Activated CD8-positive, alpha-beta memory T cell treated with anti-CD3 and anti-CD28 coated beads, Interleukin-2, amount 10 ng/mL, durations not matched to agents 7 days and 5 days (primary cell): ENCODE data around the gene IQCC. TPM values are rescaled to one million over a fixed set of nuclear protein-coding genes. Genes with fewer than 3 reads are reported as not detected.
"Not testable (repeated sequence)": the region's sequence is repeated elsewhere in the genome, so short reads cannot be mapped to it uniquely, and the experiment has no call there.

Source experiments
- ATAC-seq: fragments of 150-1000 bp; cut with Tn5 transposase; one replicate; pipeline ENCODE4 v1.10.0; 2021; ENCODE audit warnings: moderate library complexity
- CTCF ChIA-PET: fragments of 350-600 bp; sonication (Branson Sonifier 250); formaldehyde crosslinking; loops from one replicate; lab custom pipeline; 2021; ENCODE audit warnings: antibody characterized with exemption; lab: Charles Lee
- DNase-seq: peaks from one replicate; pipeline ENCODE4 v3.0.0-alpha.2; 2020
- H3K27ac Mint-ChIP-seq: one replicate; pipeline ENCODE4 v1.8.0; 2021; ENCODE audit warnings: mild to moderate bottlenecking, mixed read lengths
- H3K27me3 Mint-ChIP-seq: one replicate; pipeline ENCODE4 v1.8.0; 2021; ENCODE audit warnings: mixed read lengths
- H3K36me3 Mint-ChIP-seq: one replicate; pipeline ENCODE4 v1.8.0; 2021; ENCODE audit warnings: mild to moderate bottlenecking, mixed read lengths
- H3K4me1 Mint-ChIP-seq: one replicate; pipeline ENCODE4 v1.8.0; 2021; ENCODE audit warnings: mixed read lengths
- H3K4me3 Mint-ChIP-seq: one replicate; pipeline ENCODE4 v1.8.0; 2021; ENCODE audit warnings: mild to moderate bottlenecking, moderate library complexity, mixed read lengths
- H3K9me3 Mint-ChIP-seq: one replicate; pipeline ENCODE4 v1.8.0; 2022; ENCODE audit warnings: low read depth, mixed read lengths
- total RNA-seq, 2 experiments: library from RNA; stranded (reverse); gene quantifications; one replicate each; pipeline ENCODE4 v1.2.3, GENCODE V29; 2021

IQCC gene
- 1 to 10 TPM; 5.4 to 7.2 TPM for total RNA-seq

GRCh38 chr1:32205401-32206370 lies at the start of gene IQCC:
Gene IQCC (plus strand): TSS chr1:32205671. CDS start chr1:32205682, 11 bp downstream.
- peak; percentile 89 for DNase-seq
- H3K27ac Mint-ChIP-seq = peak within 1 kb of the TSS; percentile 87
- no peaks in the 10 kb centered on the region for H3K9me3 Mint-ChIP-seq
- H3K27me3 Mint-ChIP-seq = no peaks in the 10 kb centered on the region
- H3K36me3 Mint-ChIP-seq = peaks cover 2% of the 10 kb centered on the region
- ATAC-seq = peak; percentile 82
- peaks cover 32% of the 10 kb centered on the region for H3K4me1 Mint-ChIP-seq
- peak within 1 kb of the TSS; percentile 90 for H3K4me3 Mint-ChIP-seq
- CTCF ChIA-PET = interaction anchor here (0.6 to 4.2 kb wide), 9 partner anchors 9 to 226 kb away, joined by 3 to 39 read pairs (median 4); partner anchors contain the start of genes EIF3I, MARCKSL1 and TMEM234

GRCh38 chr1:32159189-32159588 lies 46.3 kb upstream of the IQCC start:
- ATAC-seq = no peak
- peak overlapping the region; percentile 60 for H3K27ac Mint-ChIP-seq
- DNase-seq = no peak
- no peaks in the 10 kb centered on the region for H3K9me3 Mint-ChIP-seq
- CTCF ChIA-PET = interaction anchor here (0.6 to 1.1 kb wide), 2 partner anchors 9 to 51 kb away, joined by 3 read pairs; no protein-coding TSS in a partner anchor
- no peak overlapping the region for H3K4me3 Mint-ChIP-seq
- H3K27me3 Mint-ChIP-seq = no peaks in the 10 kb centered on the region
- H3K36me3 Mint-ChIP-seq = peaks cover 54% of the 10 kb centered on the region
- H3K4me1 Mint-ChIP-seq = peaks cover 7% of the 10 kb centered on the region

GRCh38 chr1:32163405-32163804 lies 42.1 kb upstream of the IQCC start:
- H3K9me3 Mint-ChIP-seq = no peaks in the 10 kb centered on the region
- no peak for ATAC-seq
- CTCF ChIA-PET = no interaction called here

GRCh38 chr1:32165633-32166032 lies 39.8 kb upstream of the IQCC start:
- CTCF ChIA-PET = interaction anchor here (0.7 kb wide), 1 partner anchor 12 kb away, joined by 3 read pairs; no protein-coding TSS in a partner anchor
- H3K36me3 Mint-ChIP-seq = peaks cover 39% of the 10 kb centered on the region
- ATAC-seq, H3K27me3 Mint-ChIP-seq, DNase-seq, H3K9me3 Mint-ChIP-seq, H3K4me3 Mint-ChIP-seq, H3K4me1 Mint-ChIP-seq, H3K27ac Mint-ChIP-seq: not testable (repeated sequence)

More at GRCh38 chr1:32163405-32163804, 42.1 kb upstream of the IQCC start:
- DNase-seq = no peak
- Mint-ChIP-seq H3K4me3 (no peak overlapping the region), H3K36me3 (peaks cover 39% of the 10 kb centered on the region), H3K4me1 (peaks cover 7% of the 10 kb centered on the region), H3K27me3 (no peaks in the 10 kb centered on the region), H3K27ac (no peak overlapping the region)

- no peak overlapping the region for H3K27ac Mint-ChIP-seq
- CTCF ChIA-PET = no interaction called here
- ATAC-seq = no peak
- H3K9me3 Mint-ChIP-seq = no peaks in the 10 kb centered on the region
- H3K4me3 Mint-ChIP-seq = no peak overlapping the region
- no peaks in the 10 kb centered on the region for H3K27me3 Mint-ChIP-seq
- peaks cover 37% of the 10 kb centered on the region for H3K36me3 Mint-ChIP-seq
- peaks cover 13% of the 10 kb centered on the region for H3K4me1 Mint-ChIP-seq
- no peak for DNase-seq
Observed at GRCh38 chr1:32170991-32171390, 34.5 kb upstream of the IQCC start.

- Mint-ChIP-seq H3K9me3 (no peaks in the 10 kb centered on the region), H3K27me3 (no peaks in the 10 kb centered on the region), H3K4me3 (no peak overlapping the region), H3K4me1 (peaks cover 13% of the 10 kb centered on the region), H3K36me3 (peaks cover 33% of the 10 kb centered on the region), H3K27ac (no peak overlapping the region)
- DNase-seq = no peak
- CTCF ChIA-PET = interaction anchor here (0.6 to 1.3 kb wide), 4 partner anchors 16 to 63 kb away, joined by 3 read pairs; no protein-coding TSS in a partner anchor
- no peak for ATAC-seq
Observed at GRCh38 chr1:32172621-32173245, 32.7 kb upstream of the IQCC start.

GRCh38 chr1:32178380-32179192 lies 26.9 kb upstream of the IQCC start:
- Mint-ChIP-seq H3K9me3 (no peaks in the 10 kb centered on the region), H3K27me3 (no peaks in the 10 kb centered on the region), H3K27ac (peak overlapping the region; percentile 98), H3K36me3 (peaks cover 32% of the 10 kb centered on the region), H3K4me1 (peaks cover 30% of the 10 kb centered on the region), H3K4me3 (peak overlapping the region; percentile 81)
- ATAC-seq (no peak), DNase-seq (no peak)
- CTCF ChIA-PET = interaction anchor here (0.7 to 3.5 kb wide), 8 partner anchors 16 to 287 kb away, joined by 3 to 18 read pairs (median 10); partner anchors contain the start of genes CCDC28B, HDAC1, KPNA6 and TMEM39B

- Mint-ChIP-seq H3K27ac (peak overlapping the region; percentile 98), H3K9me3 (no peaks in the 10 kb centered on the region), H3K4me3 (peak overlapping the region; percentile 81), H3K27me3 (no peaks in the 10 kb centered on the region), H3K4me1 (peaks cover 36% of the 10 kb centered on the region), H3K36me3 (peaks cover 37% of the 10 kb centered on the region)
- ATAC-seq = no peak
- DNase-seq = no peak
- CTCF ChIA-PET = interaction anchor here (0.7 to 3.5 kb wide), 9 partner anchors 15 to 287 kb away, joined by 3 to 18 read pairs (median 8); partner anchors contain the start of genes CCDC28B, HDAC1, KPNA6 and LCK
Observed at GRCh38 chr1:32179193-32179442, 26.4 kb upstream of the IQCC start.

GRCh38 chr1:32179443-32180185 lies 25.9 kb upstream of the IQCC start, which contains the start of gene TXLNA:
Gene TXLNA (plus strand): TSS chr1:32179675. CDS start chr1:32180346, 671 bp downstream.
- CTCF ChIA-PET = interaction anchor here (0.7 to 3.5 kb wide), 9 partner anchors 15 to 288 kb away, joined by 3 to 18 read pairs (median 8); partner anchors contain the start of genes CCDC28B, HDAC1, KPNA6 and LCK
- H3K4me1 Mint-ChIP-seq = peaks cover 41% of the 10 kb centered on the region
- peaks cover 40% of the 10 kb centered on the region for H3K36me3 Mint-ChIP-seq
- no peaks in the 10 kb centered on the region for H3K27me3 Mint-ChIP-seq
- DNase-seq (peak; percentile 95), ATAC-seq (peak; percentile 91)
- no peaks in the 10 kb centered on the region for H3K9me3 Mint-ChIP-seq
- H3K4me3 Mint-ChIP-seq = peak within 1 kb of the TSS; percentile 81
- H3K27ac Mint-ChIP-seq = peak within 1 kb of the TSS; percentile 98

- Mint-ChIP-seq H3K36me3 (peaks cover 46% of the 10 kb centered on the region), H3K27me3 (no peaks in the 10 kb centered on the region), H3K9me3 (no peaks in the 10 kb centered on the region), H3K4me1 (peaks cover 46% of the 10 kb centered on the region), H3K27ac (peak overlapping the region; percentile 94), H3K4me3 (peak overlapping the region; percentile 81)
- DNase-seq (peak; percentile 69), ATAC-seq (peak; percentile 14)
- CTCF ChIA-PET = interaction anchor here (1.6 to 3.5 kb wide), 6 partner anchors 21 to 108 kb away, joined by 4 to 18 read pairs (median 12); partner anchors contain the start of genes CCDC28B, KPNA6, LCK and TMEM39B
Observed at GRCh38 chr1:32180186-32181060, 25.0 kb upstream of the IQCC start.

GRCh38 chr1:32181065-32181464 lies 24.4 kb upstream of the IQCC start:
- Mint-ChIP-seq H3K4me1 (peaks cover 50% of the 10 kb centered on the region), H3K36me3 (peaks cover 47% of the 10 kb centered on the region), H3K27ac (peak overlapping the region; percentile 94), H3K4me3 (peak overlapping the region; percentile 81), H3K9me3 (no peaks in the 10 kb centered on the region), H3K27me3 (no peaks in the 10 kb centered on the region)
- no peak for ATAC-seq
- CTCF ChIA-PET = interaction anchor here (1.2 to 3.5 kb wide), 5 partner anchors 20 to 108 kb away, joined by 3 to 18 read pairs (median 14); partner anchors contain the start of genes CCDC28B, KPNA6 and TMEM39B
- no peak for DNase-seq
